HK-2 (cell line): ENCODE results near the gene MRPL51.
"Not testable (repeated sequence)": the region's sequence is repeated elsewhere in the genome, so short reads cannot be mapped to it uniquely, and the experiment has no call there.

Experiments
- DNase-seq: peaks from one replicate; pipeline ENCODE4 v3.0.0-alpha.2; 2018; ENCODE audit not compliant: unreplicated experiment

The MRPL51 gene

DNA sequence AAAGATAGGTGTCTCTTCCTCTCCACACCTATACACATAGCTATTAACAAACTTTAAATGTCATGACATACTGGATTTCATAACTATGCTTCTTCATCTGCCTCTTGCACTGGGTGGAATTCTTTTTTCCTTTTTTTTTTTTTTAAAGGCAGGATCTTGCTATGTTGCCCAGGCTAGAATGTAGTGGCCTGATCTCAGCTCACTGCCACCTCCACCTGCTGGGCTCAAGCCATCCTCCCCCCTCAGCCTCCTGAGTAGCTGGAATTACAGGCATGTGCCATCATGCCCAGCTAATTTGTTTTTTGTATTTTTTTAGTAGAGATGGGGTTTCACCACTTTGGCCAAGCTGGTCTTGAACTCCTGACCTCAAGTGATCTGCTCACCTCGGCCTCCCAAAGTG is 4.8 kb downstream of the MRPL51 start:
- DNase-seq: no peak

DNA sequence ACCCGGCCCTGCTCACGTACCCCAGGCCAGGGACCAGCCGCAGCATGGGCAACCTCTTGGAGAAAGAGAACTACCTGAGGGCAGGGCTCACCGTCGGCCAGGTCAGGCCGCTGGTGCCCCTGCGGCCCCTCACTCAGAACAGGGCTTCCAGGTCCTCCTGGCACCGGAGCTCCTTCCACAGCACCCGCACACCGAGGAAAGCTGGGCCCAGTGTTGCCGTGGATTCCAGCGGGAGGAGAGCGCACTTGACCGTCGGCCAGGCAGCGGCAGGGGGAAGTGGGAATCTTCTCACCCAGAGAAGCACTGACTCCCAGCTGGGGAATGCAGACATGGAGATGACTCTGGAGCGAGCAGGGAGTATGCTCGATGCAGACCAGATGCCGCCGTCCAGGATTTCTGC is 14.6 kb downstream of the MRPL51 start:
- no peak for DNase-seq

DNA sequence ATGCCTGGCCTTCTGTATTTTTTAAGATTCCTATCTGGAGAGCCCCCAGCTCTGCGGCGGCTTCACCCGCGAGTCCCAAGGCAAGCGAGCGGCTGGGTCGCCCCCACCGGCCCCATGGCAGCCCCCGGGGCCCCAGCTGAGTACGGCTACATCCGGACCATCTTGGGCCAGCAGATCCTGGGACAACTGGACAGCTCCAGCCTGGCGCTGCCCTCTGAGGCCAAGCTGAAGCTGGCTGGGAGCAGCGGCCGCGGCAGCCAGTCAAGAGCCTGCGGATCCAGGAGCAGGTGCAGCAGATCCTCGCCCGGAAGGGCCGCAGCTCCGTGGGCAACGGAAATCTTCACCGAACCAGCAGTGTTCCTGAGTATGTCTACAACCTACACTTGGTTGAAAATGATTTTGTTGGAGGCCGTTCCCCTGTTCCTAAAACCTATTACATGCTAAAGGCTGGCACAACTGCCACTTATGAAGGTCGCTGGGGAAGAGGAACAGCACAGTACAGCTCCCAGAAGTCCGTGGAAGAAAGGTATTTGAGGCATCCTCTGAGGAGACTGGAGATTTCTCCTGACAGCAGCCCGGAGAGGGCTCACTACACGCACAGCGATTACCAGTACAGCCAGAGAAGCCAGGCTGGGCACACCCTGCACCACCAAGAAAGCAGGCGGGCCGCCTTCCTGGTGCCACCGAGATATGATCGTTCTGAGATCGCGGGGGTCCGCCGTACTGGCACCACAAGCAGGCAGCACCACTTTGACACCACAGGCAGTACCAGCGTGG is 15.3 kb downstream of the MRPL51 start:
- not testable (repeated sequence) for DNase-seq

DNA sequence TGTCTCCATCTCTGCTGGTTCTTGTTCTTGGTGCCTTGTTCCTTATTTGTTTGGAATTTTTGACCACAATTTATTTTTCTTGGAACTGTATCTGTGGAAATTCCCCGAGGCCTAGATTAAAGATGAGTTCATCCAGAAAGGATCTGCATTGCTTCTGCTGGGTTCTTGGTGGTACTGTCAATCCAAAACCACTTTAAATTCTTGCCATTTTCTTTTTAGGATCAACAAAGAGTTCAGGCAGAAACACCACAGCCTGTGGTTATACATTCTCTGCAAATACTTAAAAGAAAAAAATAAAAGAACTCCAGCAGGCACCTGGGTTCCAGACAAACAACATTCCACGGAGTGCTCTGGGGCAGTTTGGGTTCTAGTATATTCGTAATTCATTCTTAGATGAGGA is 16.6 kb downstream of the MRPL51 start:
- DNase-seq: no peak

DNA sequence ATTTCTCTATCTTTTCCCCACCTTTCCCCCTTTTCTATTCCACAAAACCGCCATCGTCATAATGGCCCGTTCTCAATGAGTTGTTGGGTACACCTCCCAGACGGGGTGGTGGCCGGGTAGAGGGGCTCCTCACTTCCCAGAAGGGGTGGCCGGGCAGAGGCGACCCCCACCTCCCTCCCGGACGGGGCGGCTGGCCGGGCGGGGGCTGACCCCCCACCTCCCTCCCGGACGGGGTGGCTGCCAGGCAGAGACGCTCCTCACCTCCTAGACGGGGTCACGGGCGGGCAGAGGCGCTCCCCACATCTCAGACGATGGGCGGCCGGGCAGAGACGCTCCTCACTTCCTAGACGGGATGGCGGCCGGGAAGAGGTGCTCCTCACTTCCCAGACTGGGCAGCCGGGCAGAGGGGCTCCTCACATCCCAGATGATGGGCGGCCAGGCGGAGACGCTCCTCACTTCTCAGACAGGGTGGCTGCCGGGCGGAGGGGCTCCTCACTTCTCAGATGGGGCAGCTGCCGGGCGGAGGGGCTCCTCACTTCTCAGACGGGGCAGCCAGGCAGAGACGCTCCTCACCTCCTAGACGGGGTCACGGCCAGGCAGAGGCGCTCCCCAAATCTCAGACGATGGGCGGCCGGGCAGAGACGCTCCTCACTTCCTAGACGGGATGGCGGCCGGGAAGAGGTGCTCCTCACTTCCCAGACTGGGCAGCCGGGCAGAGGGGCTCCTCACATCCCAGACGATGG is 17.7 kb downstream of the MRPL51 start:
- not testable (repeated sequence) for DNase-seq

DNA sequence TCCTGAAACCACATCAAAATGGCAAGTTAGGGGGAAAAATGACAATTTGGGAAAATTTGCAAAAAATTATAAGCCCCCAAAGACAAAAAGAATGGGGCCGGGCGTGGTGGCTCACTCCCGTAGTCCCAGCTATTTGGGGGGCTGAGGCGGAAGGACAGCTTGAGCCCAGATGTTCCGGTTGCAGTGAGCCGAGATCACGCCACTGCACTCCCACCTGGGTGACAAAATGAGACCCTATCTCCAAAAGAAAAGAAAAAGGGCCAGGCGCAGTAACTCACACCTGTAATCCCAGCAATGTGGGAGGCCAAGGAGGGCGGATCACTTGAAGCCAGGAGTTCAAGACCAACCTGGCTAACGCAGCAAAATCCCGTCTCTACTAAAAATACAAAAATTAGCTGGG is 20.6 kb downstream of the MRPL51 start:
- DNase-seq: no peak

- DNase-seq: no peak
Observed at GRCh38 chr12:6471989-6472360, 21.1 kb downstream of the MRPL51 start.

DNA sequence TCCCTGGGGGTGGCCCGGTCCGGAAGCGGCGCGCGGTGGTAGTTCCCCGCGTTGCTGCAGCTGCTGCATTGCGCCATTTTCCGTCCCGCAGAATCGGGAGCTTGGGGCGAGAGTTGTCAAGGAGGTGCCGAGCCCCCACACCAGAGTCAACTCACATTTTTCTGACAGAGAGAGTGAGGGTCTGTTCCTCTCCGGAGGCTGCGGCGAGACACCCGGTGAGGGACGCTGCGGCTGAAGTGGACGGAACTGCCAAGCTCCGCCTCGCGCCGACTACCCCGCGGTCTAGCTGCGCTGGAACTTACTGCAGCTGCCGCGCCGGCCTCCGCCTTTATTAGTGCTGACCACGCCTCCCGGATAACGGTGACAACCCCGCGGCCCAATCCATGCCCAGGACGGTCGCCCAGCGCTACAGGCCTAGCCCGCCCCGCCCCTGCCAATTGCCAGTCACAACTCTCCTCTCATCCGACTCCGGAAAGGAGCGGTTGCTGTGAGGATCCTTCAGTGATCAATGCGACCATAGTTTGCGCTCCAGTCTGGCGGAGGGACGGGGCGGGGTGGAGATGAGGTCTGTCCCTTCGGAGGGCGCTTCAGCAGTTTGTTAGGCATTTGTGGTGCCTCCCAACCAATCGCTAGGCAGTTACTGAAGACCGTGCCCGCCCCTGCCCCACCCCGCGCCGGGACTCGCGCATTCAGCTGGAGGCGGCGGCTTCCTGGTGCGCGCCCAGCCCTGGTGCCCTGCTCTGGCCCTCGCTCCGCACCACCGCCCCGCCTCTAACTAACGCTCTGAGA is 22.5 kb downstream of the MRPL51 start, which contains the start of gene VAMP1:
VAMP1 (minus strand) TSS at position 303 of the 789 bp plus-strand sequence; CDS start at position 157, 146 bp downstream.
- peak; percentile 99 for DNase-seq

DNA sequence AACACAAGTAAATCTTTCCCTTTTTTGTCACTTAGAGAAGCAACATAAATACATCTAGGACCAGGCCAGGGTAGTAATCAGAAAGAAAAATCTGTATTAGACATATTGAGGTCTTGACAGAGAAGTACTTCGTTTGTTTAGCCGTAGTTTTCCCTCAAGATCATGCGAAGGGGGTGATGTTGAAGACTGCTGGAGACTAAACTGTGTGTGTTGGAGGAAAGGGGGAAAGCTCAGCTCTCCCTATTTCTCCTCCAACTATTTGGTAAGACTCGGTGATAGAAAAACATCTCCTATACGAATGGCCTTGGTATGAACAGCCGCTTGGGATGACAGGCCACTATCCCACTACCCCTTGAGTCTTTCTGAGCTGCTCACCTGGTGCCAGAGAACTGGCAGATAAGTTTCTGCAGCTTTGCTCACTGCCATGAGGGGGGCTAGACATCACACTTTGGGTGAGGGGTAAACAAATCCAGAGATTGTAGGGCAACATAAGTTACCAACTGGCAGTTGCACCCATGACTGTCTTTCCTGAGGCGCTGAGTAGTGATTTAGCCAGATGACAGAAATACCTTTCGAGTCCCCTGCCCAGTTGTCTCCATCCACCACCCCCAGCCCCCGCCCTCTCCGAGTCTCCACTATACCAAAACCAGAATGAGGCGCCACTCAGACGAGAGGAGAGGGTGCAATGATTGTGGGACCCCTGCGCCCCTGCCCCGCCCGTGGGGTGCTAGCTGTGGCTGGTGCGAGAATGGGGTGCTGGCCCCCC is 23.3 kb downstream of the MRPL51 start:
- DNase-seq: no peak

DNA sequence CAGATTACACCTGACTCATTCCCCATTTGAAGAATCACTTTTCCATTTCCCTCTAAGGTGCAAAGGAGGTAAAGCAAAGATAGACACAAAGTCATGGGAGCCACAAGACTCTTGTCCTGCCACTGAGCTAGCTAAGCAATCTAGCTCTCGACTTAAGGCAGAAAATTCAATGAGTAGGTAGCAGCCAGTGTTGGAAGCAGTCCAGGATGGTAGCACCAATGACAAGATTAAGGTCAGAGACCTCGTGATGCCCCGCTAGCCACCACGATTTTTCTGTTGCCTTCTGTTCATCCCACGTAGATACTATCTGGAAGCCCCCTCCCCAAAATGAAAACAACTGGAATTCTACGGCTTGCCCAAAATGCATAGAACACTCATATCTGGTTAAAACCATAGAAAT is 24.0 kb downstream of the MRPL51 start:
- no peak for DNase-seq

DNA sequence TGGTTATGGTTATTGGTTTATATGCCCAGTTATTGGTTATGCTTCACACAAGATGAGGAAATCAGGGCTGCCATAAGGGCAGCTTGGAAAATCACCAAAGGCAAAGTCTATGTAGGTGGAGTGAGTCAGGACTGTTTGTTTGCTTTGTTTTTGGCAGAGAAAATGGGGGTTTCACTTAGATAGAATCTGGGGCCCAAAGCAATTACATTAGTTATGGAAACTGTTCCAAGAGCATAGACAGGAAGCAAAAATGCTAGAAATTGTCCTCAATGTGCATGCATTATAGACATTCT is 24.8 kb downstream of the MRPL51 start:
- DNase-seq: no peak

GRCh38 chr12:6467571-6468282 is 25.3 kb downstream of the MRPL51 start:
- not testable (repeated sequence) for DNase-seq

DNA sequence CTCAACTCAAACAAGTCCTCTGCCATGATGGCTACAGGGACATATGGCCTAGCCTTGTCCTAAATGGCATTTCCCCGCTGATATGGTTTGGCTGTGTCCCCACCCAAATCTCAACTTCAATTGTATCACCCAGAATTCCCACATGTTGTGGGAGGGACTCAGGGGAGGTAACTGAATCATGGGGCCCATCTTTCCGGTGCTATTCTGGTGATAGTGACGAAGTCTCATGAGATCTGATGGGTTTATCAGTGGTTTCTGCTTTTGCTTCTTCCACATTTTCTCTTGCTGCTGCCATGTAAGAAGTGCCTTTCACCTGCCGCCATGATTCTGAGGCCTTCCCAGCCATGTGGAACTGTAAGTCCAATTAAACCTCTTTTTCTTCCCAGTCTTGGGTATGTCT is 26.3 kb downstream of the MRPL51 start:
- DNase-seq: not testable (repeated sequence)

DNA sequence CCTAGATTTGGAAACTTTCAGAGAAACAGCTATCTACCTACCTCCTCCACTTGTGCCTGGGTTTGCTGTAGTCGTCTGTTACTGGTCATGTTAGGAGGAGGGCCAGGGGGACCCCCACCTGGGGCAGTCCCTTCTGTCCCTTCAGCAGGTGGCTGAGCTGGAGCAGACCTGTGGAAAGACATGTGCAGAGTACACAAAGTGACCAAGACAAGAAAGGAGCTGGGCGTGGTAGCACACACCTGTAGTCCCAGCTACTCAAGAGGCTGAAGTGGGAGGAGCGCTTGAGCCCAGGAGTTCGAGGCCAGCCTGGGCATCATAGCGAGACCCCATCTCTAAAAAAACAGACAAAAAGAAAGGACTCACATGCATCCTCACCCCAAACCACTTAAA is 26.9 kb downstream of the MRPL51 start:
- no peak for DNase-seq

GRCh38 chr12:6465467-6466183 is 27.4 kb downstream of the MRPL51 start:
- DNase-seq: peak; percentile 47

DNA sequence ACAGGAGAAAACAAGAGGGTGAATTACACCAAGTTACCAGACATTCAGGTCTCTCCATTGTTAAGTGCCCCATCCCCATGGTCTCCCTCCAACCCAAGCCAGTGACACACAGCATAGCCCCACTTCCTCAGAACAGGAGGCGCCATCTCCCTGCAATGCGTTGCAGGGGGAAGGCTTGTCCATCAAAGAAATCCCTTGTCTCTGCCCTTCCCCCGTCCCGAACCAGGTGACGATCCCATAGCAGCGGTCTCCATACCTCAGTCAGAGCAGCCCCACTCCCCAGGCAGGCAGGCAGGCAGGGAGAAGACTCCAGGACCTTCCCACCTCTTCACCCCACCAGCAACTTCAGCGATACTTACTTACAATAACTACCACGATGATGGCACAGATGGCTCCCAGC is 28.5 kb downstream of the MRPL51 start:
- no peak for DNase-seq

GRCh38 chr12:6463858-6464257 is 29.2 kb downstream of the MRPL51 start:
- no peak for DNase-seq

DNA sequence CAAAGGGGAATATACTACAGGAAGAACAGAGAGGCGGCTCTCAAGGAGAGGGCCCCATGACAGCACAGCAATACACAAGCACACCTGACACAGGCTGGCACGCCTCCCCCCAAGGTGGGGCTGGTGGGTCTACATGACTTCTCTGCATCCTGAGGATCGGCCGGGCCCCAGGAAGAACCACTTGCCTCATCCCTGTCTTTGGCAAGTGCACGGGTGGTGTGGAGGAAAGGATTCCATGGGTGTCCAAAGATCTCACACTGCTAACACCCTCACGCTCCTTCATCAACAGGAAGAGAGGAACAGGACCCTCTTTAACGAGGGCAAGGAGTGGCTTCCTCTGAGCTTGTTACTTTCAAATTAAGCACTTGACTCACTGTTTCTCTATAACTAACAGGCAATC is 29.8 kb downstream of the MRPL51 start:
- DNase-seq: no peak

DNA sequence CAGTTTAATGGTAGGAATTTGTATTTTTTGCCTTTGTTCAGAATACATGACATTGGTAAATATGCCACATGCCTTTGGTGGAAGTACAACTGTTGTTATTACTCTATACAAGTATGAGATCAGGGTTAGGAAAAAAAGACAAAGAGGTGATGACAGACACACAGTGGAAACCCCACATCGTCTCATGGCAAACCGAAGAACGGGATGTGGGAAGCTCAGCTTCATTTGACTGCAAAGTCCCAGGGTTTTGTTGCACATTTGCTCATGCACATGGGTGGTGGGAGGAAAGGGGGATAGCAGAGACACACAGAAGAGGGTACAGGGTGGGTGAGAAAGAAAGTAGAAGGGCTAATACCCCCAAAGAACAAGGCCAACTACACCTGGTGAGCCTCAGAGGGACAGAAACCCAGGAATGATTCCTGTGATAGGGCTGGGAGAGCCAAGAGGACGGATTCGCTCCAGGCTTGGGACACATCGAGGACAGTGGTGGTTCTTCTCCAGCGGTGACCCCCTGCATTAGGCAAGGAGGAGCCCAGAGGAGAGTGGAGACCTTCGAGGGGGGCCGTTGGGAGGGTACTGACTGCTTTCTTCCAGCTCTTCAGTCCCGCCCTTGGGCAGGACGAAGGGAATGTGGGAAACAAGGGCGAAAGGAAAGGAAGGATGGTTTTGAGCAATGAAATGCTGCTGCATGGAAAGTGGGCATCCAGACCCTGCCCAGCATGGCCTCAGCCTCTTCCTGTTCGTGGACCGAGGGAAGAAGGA is 30.6 kb downstream of the MRPL51 start:
- DNase-seq: no peak
